HepG2 (cell line): ENCODE measurements around the gene IFIH1. TPM values are rescaled to one million over a fixed set of nuclear protein-coding genes. Genes with fewer than 3 reads are reported as not detected.

Source experiments
- DPF2 ChIP-seq: sonication (generic); formaldehyde crosslinking; IDR thresholded peaks from 2 replicates; pipeline ENCODE4 v1.4.0; 2020; ENCODE audit warnings: mild to moderate bottlenecking, low read depth, missing genetic modification reagents, borderline replicate concordance
- HDAC6 ChIP-seq: fragments of 200-600 bp; sonication (generic); IDR thresholded peaks from 2 replicates; pipeline ENCODE4 v1.7.0; 2017; ENCODE audit warnings: mild to moderate bottlenecking, antibody characterized with exemption, low read length, low read depth
- ZNF333 ChIP-seq: sonication (generic); formaldehyde crosslinking; IDR thresholded peaks from 2 replicates; pipeline ENCODE4 v1.4.0; 2020; ENCODE audit warnings: mild to moderate bottlenecking, missing genetic modification reagents, borderline replicate concordance
- polyA plus RNA-seq, 8 experiments: library from polyadenylated mRNA; depleted of rRNA in 3 of 8; stranded (reverse) in 7 of 8; unstranded in 1 of 8; fragments of >200 nt; fragmentation: Illumina TruSeq in 4 of 8; extraction: Trizol in 4 of 8; gene quantifications; 2 replicates each; pipeline versions ENCODE4 v1.2.1 to v1.2.3, GENCODE V29; 2011 to 2016; ENCODE audit warnings: low read depth in 4 of 8, missing spikeins in 1 of 8, mixed read lengths in 1 of 8; ENCODE audit not compliant: insufficient read depth in 1 of 8
- total RNA-seq, 5 experiments: library from RNA; depleted of rRNA; stranded (reverse); fragments of >200 nt; fragmentation: Illumina TruSeq; extraction: Trizol; gene quantifications; 2 replicates each; pipeline ENCODE4 v1.2.3, GENCODE V29; 2016; ENCODE audit warnings: low read depth in 1 of 5
- TF ChIP-seq, protein P1 (sequence below): sonication (generic); formaldehyde crosslinking; IDR thresholded peaks from one replicate; pipeline ENCODE4 v1.5.1; 2020; ENCODE audit warnings: mild to moderate bottlenecking, missing genetic modification reagents; ENCODE audit errors: not compliant biosample characterization
- TF ChIP-seq, protein P2 (sequence below): sonication (generic); formaldehyde crosslinking; IDR thresholded peaks from 2 replicates; pipeline ENCODE4 v1.8.0; 2023; ENCODE audit warnings: mild to moderate bottlenecking, missing genetic modification reagents
- TF ChIP-seq, protein P3 (sequence below): sonication (generic); formaldehyde crosslinking; IDR thresholded peaks from 2 replicates; pipeline ENCODE4 v1.5.0; 2020; ENCODE audit warnings: mild to moderate bottlenecking, missing genetic modification reagents, moderate library complexity
- TF ChIP-seq, protein P4 (sequence below): sonication (generic); formaldehyde crosslinking; IDR thresholded peaks from 2 replicates; pipeline ENCODE4 v1.4.0; 2020; ENCODE audit warnings: missing genetic modification reagents
- TF ChIP-seq, protein P5 (sequence below): IDR thresholded peaks from 2 replicates; pipeline ENCODE4 v1.6.1; 2016; ENCODE audit warnings: missing biosample characterization, missing genetic modification reagents, low read depth
- TF ChIP-seq, protein P6 (sequence below): sonication (generic); IDR thresholded peaks from 2 replicates; pipeline ENCODE4 v1.6.1; 2016; ENCODE audit warnings: low read depth, borderline replicate concordance

IFIH1 gene
- total and polyA plus RNA-seq, 2 of the 13 experiments (the other 11 are each of a cell fraction or from before 2014, with no cell fraction given) = 1.5 to 11.5 TPM

DNA sequence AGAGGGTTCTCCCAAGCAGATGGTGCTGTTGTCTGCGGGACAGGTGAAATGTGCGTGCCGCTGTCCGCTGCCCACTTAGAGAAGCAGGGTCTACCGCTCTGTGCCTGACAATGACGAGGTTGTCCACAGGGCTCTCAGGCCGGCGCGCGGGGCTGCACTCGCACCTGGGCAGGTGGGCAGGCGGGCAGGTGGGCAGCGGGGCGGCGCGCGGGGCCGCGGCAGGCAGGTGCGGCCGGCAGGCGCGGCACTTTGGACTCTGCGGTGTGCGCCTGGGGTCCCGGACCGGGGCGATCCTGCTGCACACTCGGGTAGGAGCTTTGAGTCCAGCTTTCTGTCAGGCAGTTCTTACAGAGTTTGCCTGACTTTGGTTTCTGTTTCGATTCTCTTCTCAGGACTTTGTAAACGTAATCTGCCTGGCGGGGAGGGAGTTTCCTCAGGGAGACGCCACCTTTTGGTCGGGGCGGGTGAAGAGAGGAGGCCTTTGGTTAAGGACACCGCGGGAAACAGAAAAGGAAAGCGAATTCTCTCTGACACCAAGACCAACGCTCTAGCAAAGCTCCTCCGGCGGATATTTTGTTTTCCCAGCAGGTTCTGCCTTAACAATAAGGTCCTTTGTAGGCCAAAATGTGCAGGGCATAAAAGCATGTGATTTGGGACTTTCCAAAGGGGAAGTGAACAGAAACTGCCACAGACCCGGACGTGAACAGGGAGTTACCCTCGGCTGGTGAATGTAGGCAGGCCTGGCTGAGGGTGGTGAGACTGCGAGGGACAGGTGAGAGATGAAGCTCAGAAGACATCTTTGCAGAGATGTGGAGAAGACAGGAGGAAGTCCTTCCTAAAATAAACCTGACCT is at the start of gene IFIH1 (continued):
- TF ChIP-seq, protein P1, sequence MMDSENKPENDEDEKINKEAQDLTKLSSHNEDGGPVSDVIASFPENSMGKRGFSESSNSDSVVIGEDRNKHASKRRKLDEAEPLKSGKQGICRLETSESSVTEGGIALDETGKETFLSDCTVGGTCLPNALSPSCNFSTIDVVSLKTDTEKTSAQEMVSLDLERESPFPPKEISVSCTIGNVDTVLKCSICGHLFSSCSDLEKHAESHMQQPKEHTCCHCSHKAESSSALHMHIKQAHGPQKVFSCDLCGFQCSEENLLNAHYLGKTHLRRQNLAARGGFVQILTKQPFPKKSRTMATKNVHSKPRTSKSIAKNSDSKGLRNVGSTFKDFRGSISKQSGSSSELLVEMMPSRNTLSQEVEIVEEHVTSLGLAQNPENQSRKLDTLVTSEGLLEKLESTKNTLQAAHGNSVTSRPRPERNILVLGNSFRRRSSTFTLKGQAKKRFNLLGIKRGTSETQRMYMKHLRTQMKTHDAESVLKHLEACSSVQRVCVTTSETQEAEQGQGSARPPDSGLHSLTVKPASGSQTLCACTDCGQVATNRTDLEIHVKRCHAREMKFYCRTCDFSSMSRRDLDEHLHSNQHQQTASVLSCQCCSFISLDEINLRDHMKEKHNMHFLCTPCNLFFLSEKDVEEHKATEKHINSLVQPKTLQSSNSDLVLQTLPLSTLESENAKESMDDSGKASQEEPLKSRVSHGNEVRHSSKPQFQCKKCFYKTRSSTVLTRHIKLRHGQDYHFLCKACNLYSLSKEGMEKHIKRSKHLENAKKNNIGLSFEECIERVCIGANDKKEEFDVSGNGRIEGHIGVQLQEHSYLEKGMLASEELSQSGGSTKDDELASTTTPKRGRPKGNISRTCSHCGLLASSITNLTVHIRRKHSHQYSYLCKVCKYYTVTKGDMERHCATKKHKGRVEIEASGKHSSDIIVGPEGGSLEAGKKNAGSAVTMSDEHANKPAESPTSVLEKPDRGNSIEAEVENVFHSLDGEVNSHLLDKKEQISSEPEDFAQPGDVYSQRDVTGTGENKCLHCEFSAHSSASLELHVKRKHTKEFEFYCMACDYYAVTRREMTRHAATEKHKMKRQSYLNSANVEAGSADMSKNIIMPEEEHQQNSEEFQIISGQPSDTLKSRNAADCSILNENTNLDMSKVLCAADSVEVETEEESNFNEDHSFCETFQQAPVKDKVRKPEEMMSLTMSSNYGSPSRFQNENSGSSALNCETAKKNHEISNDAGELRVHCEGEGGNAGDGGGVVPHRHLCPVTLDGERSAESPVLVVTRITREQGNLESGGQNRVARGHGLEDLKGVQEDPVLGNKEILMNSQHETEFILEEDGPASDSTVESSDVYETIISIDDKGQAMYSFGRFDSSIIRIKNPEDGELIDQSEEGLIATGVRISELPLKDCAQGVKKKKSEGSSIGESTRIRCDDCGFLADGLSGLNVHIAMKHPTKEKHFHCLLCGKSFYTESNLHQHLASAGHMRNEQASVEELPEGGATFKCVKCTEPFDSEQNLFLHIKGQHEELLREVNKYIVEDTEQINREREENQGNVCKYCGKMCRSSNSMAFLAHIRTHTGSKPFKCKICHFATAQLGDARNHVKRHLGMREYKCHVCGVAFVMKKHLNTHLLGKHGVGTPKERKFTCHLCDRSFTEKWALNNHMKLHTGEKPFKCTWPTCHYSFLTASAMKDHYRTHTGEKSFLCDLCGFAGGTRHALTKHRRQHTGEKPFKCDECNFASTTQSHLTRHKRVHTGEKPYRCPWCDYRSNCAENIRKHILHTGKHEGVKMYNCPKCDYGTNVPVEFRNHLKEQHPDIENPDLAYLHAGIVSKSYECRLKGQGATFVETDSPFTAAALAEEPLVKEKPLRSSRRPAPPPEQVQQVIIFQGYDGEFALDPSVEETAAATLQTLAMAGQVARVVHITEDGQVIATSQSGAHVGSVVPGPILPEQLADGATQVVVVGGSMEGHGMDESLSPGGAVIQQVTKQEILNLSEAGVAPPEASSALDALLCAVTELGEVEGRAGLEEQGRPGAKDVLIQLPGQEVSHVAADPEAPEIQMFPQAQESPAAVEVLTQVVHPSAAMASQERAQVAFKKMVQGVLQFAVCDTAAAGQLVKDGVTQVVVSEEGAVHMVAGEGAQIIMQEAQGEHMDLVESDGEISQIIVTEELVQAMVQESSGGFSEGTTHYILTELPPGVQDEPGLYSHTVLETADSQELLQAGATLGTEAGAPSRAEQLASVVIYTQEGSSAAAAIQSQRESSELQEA (CRISPR knock-in tag) = no peak
- TF ChIP-seq, protein P2, sequence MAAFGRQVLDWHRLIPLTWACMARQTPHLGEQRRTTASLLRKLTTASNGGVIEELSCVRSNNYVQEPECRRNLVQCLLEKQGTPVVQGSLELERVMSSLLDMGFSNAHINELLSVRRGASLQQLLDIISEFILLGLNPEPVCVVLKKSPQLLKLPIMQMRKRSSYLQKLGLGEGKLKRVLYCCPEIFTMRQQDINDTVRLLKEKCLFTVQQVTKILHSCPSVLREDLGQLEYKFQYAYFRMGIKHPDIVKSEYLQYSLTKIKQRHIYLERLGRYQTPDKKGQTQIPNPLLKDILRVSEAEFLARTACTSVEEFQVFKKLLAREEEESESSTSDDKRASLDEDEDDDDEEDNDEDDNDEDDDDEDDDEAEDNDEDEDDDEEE (CRISPR knock-in tag) = 0 out of 2 replicates have a peak, but pooled peaks have one; percentile 11
- TF ChIP-seq DPF2 (CRISPR knock-in tag) (no peak), ZNF333 (CRISPR knock-in tag) (no peak), HDAC6 (no peak)
- TF ChIP-seq, protein P3, sequence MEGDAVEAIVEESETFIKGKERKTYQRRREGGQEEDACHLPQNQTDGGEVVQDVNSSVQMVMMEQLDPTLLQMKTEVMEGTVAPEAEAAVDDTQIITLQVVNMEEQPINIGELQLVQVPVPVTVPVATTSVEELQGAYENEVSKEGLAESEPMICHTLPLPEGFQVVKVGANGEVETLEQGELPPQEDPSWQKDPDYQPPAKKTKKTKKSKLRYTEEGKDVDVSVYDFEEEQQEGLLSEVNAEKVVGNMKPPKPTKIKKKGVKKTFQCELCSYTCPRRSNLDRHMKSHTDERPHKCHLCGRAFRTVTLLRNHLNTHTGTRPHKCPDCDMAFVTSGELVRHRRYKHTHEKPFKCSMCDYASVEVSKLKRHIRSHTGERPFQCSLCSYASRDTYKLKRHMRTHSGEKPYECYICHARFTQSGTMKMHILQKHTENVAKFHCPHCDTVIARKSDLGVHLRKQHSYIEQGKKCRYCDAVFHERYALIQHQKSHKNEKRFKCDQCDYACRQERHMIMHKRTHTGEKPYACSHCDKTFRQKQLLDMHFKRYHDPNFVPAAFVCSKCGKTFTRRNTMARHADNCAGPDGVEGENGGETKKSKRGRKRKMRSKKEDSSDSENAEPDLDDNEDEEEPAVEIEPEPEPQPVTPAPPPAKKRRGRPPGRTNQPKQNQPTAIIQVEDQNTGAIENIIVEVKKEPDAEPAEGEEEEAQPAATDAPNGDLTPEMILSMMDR = peak; percentile 74
- TF ChIP-seq, protein P4, sequence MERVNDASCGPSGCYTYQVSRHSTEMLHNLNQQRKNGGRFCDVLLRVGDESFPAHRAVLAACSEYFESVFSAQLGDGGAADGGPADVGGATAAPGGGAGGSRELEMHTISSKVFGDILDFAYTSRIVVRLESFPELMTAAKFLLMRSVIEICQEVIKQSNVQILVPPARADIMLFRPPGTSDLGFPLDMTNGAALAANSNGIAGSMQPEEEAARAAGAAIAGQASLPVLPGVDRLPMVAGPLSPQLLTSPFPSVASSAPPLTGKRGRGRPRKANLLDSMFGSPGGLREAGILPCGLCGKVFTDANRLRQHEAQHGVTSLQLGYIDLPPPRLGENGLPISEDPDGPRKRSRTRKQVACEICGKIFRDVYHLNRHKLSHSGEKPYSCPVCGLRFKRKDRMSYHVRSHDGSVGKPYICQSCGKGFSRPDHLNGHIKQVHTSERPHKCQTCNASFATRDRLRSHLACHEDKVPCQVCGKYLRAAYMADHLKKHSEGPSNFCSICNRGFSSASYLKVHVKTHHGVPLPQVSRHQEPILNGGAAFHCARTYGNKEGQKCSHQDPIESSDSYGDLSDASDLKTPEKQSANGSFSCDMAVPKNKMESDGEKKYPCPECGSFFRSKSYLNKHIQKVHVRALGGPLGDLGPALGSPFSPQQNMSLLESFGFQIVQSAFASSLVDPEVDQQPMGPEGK (CRISPR knock-in tag) = peak; percentile 43; the same call in 1 of the 2 replicates
- TF ChIP-seq, protein P5, sequence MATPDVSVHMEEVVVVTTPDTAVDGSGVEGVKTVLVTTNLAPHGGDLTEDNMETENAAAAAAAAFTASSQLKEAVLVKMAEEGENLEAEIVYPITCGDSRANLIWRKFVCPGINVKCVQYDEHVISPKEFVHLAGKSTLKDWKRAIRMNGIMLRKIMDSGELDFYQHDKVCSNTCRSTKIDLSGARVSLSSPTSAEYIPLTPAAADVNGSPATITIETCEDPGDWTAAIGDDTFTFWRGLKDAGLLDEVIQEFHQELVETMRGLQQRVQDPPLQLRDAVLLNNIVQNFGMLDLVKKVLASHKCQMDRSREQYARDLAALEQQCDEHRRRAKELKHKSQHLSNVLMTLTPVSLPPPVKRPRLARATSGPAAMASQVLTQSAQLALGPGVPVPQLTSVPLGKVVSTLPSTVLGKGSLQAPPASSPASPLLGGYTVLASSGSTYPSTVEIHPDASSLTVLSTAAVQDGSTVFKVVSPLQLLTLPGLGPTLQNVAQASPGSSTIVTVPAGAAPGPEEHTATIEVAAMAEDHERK = no peak
- TF ChIP-seq, protein P6, sequence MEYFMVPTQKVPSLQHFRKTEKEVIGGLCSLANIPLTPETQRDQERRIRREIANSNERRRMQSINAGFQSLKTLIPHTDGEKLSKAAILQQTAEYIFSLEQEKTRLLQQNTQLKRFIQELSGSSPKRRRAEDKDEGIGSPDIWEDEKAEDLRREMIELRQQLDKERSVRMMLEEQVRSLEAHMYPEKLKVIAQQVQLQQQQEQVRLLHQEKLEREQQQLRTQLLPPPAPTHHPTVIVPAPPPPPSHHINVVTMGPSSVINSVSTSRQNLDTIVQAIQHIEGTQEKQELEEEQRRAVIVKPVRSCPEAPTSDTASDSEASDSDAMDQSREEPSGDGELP = no peak
